Epidermal melanocyte (primary cell): ENCODE results near the gene SLC4A9.
"Not testable (repeated sequence)": the region's sequence is repeated elsewhere in the genome, so short reads cannot be mapped to it uniquely, and the experiment has no call there.

Experiments used
- DNase-seq: peaks from one replicate; pipeline ENCODE4 v3.0.0; 2011; ENCODE audit warnings: low spot score; ENCODE audit not compliant: insufficient read length

SLC4A9 gene

GRCh38 chr5:140400730-140401361 is 40.9 kb downstream of the SLC4A9 start:
- peak; percentile 92 for DNase-seq

GRCh38 chr5:140401362-140402257 is 41.6 kb downstream of the SLC4A9 start, which contains the start of gene ANKHD1:
TSS of gene ANKHD1 (plus strand) at chr5:140401833. CDS start at chr5:140401968, 135 bp downstream.
- DNase-seq = peak; percentile 97

- no peak for DNase-seq
Measured at GRCh38 chr5:140402258-140403074, 42.5 kb downstream of the SLC4A9 start.

GRCh38 chr5:140403613-140404012 is 43.6 kb downstream of the SLC4A9 start:
- no peak for DNase-seq

GRCh38 chr5:140408750-140409241 is 48.8 kb downstream of the SLC4A9 start:
- no peak for DNase-seq

GRCh38 chr5:140413230-140413629 is 53.2 kb downstream of the SLC4A9 start:
- no peak for DNase-seq

- no peak for DNase-seq
Measured at GRCh38 chr5:140417235-140417634, 57.2 kb downstream of the SLC4A9 start.

- no peak for DNase-seq
Measured at GRCh38 chr5:140418862-140419520, 59.0 kb downstream of the SLC4A9 start.

GRCh38 chr5:140420226-140420570 is 60.2 kb downstream of the SLC4A9 start:
- DNase-seq = no peak

- DNase-seq = no peak
Measured at GRCh38 chr5:140420665-140421361, 60.8 kb downstream of the SLC4A9 start.

GRCh38 chr5:140421375-140421774 is 61.4 kb downstream of the SLC4A9 start:
- not testable (repeated sequence) for DNase-seq

GRCh38 chr5:140423609-140424008 is 63.6 kb downstream of the SLC4A9 start:
- DNase-seq = no peak

- DNase-seq = no peak
Measured at GRCh38 chr5:140424135-140424534, 64.1 kb downstream of the SLC4A9 start.
